ENCODE measurements around the gene MLANA. TPM values are rescaled to one million over a fixed set of nuclear protein-coding genes. Genes with fewer than 3 reads are reported as not detected.

MLANA gene
- total and polyA plus RNA-seq, 2 donors (not counting 1 experiment from before 2014, with no cell fraction given), result not detected

GRCh38 chr9:5854063-5854790, 36.5 kb upstream of the MLANA start:
- H3K4me1 ChIP-seq (ENCODE audit: control insufficient read depth, extremely low read depth, insufficient read depth, low read length), result no peaks in the 10 kb centered on the region
- no peaks in the 10 kb centered on the region for H3K9me3 ChIP-seq (ENCODE audit: control insufficient read depth, insufficient read depth, low read depth, low read length)
- H3K36me3 ChIP-seq (ENCODE audit: control insufficient read depth, insufficient read depth, low read length), result no peaks in the 10 kb centered on the region
- H3K79me2 ChIP-seq (ENCODE audit: control insufficient read depth, insufficient read depth, low read length), result no peaks in the 10 kb centered on the region
- H3K9ac ChIP-seq (ENCODE audit: insufficient read depth, low read length), result no peak overlapping the region
- TF ChIP-seq EZH2 (IDR thresholded peaks at IDR 0.05; ENCODE audit: low read length, missing control alignments) (no peak), CTCF (conservative IDR thresholded peaks at IDR 0.05 in 1 of 2, IDR thresholded peaks at IDR 0.05 in 1 of 2; ENCODE audit: low read depth in 1 of 2, low read length in 2 of 2) (no peak)
- H3K4me3 ChIP-seq (replicated peaks in 1 of 4; ENCODE audit: control extremely low read depth in 1 of 4, insufficient read depth in 1 of 4, low read depth in 3 of 4, low read length in 4 of 4), result no peak overlapping the region
- H3K27me3 ChIP-seq (ENCODE audit: control insufficient read depth, insufficient read depth, low read length), result no peaks in the 10 kb centered on the region
- H3K27ac ChIP-seq (ENCODE audit: insufficient read depth, low read length), result no peak overlapping the region
- H2AFZ ChIP-seq (ENCODE audit: low read length), result no peak overlapping the region
- no peak overlapping the region for H3K4me2 ChIP-seq (ENCODE audit: extremely low read depth, insufficient read depth, low read length)
- no peak for DNase-seq (ENCODE audit: low read depth in 2 of 2)
- no peaks in the 10 kb centered on the region for H4K20me1 ChIP-seq (ENCODE audit: control insufficient read depth, extremely low read depth, insufficient read depth, low read length)

- Histone ChIP-seq H3K36me3 (ENCODE audit: control insufficient read depth, insufficient read depth, low read length) (no peaks in the 10 kb centered on the region), H3K27me3 (ENCODE audit: control insufficient read depth, insufficient read depth, low read length) (no peaks in the 10 kb centered on the region), H3K9ac (ENCODE audit: insufficient read depth, low read length) (no peak overlapping the region), H3K27ac (ENCODE audit: insufficient read depth, low read length) (no peak overlapping the region), H3K9me3 (ENCODE audit: control insufficient read depth, insufficient read depth, low read depth, low read length) (no peaks in the 10 kb centered on the region), H4K20me1 (ENCODE audit: control insufficient read depth, extremely low read depth, insufficient read depth, low read length) (no peaks in the 10 kb centered on the region), H3K4me3 (replicated peaks in 1 of 4; ENCODE audit: control extremely low read depth in 1 of 4, insufficient read depth in 1 of 4, low read depth in 3 of 4, low read length in 4 of 4) (no peak overlapping the region), H3K79me2 (ENCODE audit: control insufficient read depth, insufficient read depth, low read length) (no peaks in the 10 kb centered on the region), H2AFZ (ENCODE audit: low read length) (no peak overlapping the region), H3K4me1 (ENCODE audit: control insufficient read depth, extremely low read depth, insufficient read depth, low read length) (no peaks in the 10 kb centered on the region), H3K4me2 (ENCODE audit: extremely low read depth, insufficient read depth, low read length) (no peak overlapping the region)
- no peak for TF ChIP-seq CTCF (conservative IDR thresholded peaks at IDR 0.05 in 1 of 2, IDR thresholded peaks at IDR 0.05 in 1 of 2; ENCODE audit: low read depth in 1 of 2, low read length in 2 of 2)
- no peak for TF ChIP-seq EZH2 (IDR thresholded peaks at IDR 0.05; ENCODE audit: low read length, missing control alignments)
- DNase-seq (ENCODE audit: low read depth in 2 of 2), result no peak
Observed at GRCh38 chr9:5857928-5858327, 32.8 kb upstream of the MLANA start.

GRCh38 chr9:5858833-5859232, 31.9 kb upstream of the MLANA start:
- TF ChIP-seq EZH2 (IDR thresholded peaks at IDR 0.05; ENCODE audit: low read length, missing control alignments), result no peak
- no peak for TF ChIP-seq CTCF (conservative IDR thresholded peaks at IDR 0.05 in 1 of 2, IDR thresholded peaks at IDR 0.05 in 1 of 2; ENCODE audit: low read depth in 1 of 2, low read length in 2 of 2)
- H2AFZ ChIP-seq (ENCODE audit: low read length), result no peak overlapping the region

More at GRCh38 chr9:5858833-5859232, 31.9 kb upstream of the MLANA start:
- Histone ChIP-seq H3K4me3 (replicated peaks in 1 of 4; ENCODE audit: control extremely low read depth in 1 of 4, insufficient read depth in 1 of 4, low read depth in 3 of 4, low read length in 4 of 4) (no peak overlapping the region), H3K9ac (ENCODE audit: insufficient read depth, low read length) (no peak overlapping the region), H3K27me3 (ENCODE audit: control insufficient read depth, insufficient read depth, low read length) (no peaks in the 10 kb centered on the region), H3K36me3 (ENCODE audit: control insufficient read depth, insufficient read depth, low read length) (no peaks in the 10 kb centered on the region), H3K9me3 (ENCODE audit: control insufficient read depth, insufficient read depth, low read depth, low read length) (no peaks in the 10 kb centered on the region), H3K27ac (ENCODE audit: insufficient read depth, low read length) (no peak overlapping the region), H3K79me2 (ENCODE audit: control insufficient read depth, insufficient read depth, low read length) (no peaks in the 10 kb centered on the region), H3K4me2 (ENCODE audit: extremely low read depth, insufficient read depth, low read length) (no peak overlapping the region), H3K4me1 (ENCODE audit: control insufficient read depth, extremely low read depth, insufficient read depth, low read length) (no peaks in the 10 kb centered on the region), H4K20me1 (ENCODE audit: control insufficient read depth, extremely low read depth, insufficient read depth, low read length) (no peaks in the 10 kb centered on the region)
- no peak for DNase-seq (ENCODE audit: low read depth in 2 of 2)

All from fibroblast of lung (primary cell).